ENCODE measurements around the gene NTN5. TPM values are rescaled to one million over a fixed set of nuclear protein-coding genes. Genes with fewer than 3 reads are reported as not detected.

The NTN5 gene
- total RNA-seq, 1 experiment from 2014 or later = 0.57 TPM

GRCh38 chr19:48629599-48630295, 43.1 kb downstream of the NTN5 start:
- Mint-ChIP-seq H3K9me3 (ENCODE audit: low read depth, unreplicated experiment) (no peaks in the 10 kb centered on the region), H3K4me3 (ENCODE audit: low read depth, unreplicated experiment) (no peak overlapping the region), H3K36me3 (ENCODE audit: insufficient read depth, unreplicated experiment) (peaks cover 41% of the 10 kb centered on the region), H3K27me3 (ENCODE audit: unreplicated experiment) (no peaks in the 10 kb centered on the region), H3K27ac (ENCODE audit: unreplicated experiment) (no peak overlapping the region), H3K4me1 (ENCODE audit: low read depth, unreplicated experiment) (peaks cover 28% of the 10 kb centered on the region)
- TF ChIP-seq CTCF (IDR thresholded peaks at IDR 0.05; ENCODE audit: unreplicated experiment) = no peak
- intact Hi-C loops (cut with micrococcal nuclease; ENCODE audit: unreplicated experiment) = no loop called here
- no peak for DNase-seq
- CTCF ChIA-PET = no interaction called here
- BruUV-seq (replicated peaks) = no TSS peak

GRCh38 chr19:48629297-48629598, 43.6 kb downstream of the NTN5 start:
- no peak overlapping the region for H3K4me3 Mint-ChIP-seq (ENCODE audit: low read depth, unreplicated experiment)
- no peaks in the 10 kb centered on the region for H3K27me3 Mint-ChIP-seq (ENCODE audit: unreplicated experiment)
- no peak overlapping the region for H3K27ac Mint-ChIP-seq (ENCODE audit: unreplicated experiment)
- no peaks in the 10 kb centered on the region for H3K9me3 Mint-ChIP-seq (ENCODE audit: low read depth, unreplicated experiment)
- CTCF ChIA-PET = no interaction called here
- BruUV-seq (replicated peaks) = no TSS peak
- peaks cover 29% of the 10 kb centered on the region for H3K4me1 Mint-ChIP-seq (ENCODE audit: low read depth, unreplicated experiment)
- TF ChIP-seq CTCF (IDR thresholded peaks at IDR 0.05; ENCODE audit: unreplicated experiment) = no peak
- H3K36me3 Mint-ChIP-seq (ENCODE audit: insufficient read depth, unreplicated experiment) = peaks cover 36% of the 10 kb centered on the region
- DNase-seq = no peak
- intact Hi-C loops (cut with micrococcal nuclease; ENCODE audit: unreplicated experiment) = no loop called here

- BruUV-seq (replicated peaks) = no TSS peak
- no peaks in the 10 kb centered on the region for H3K27me3 Mint-ChIP-seq (ENCODE audit: unreplicated experiment)
These were observed 44.1 kb downstream of the NTN5 start for GRCh38 chr19:48628486-48629296.

GRCh38 chr19:48627865-48628314, 44.9 kb downstream of the NTN5 start:
- no peak for TF ChIP-seq CTCF (IDR thresholded peaks at IDR 0.05; ENCODE audit: unreplicated experiment)
- DNase-seq = no peak
- no peak overlapping the region for H3K27ac Mint-ChIP-seq (ENCODE audit: unreplicated experiment)
- no peak overlapping the region for H3K4me3 Mint-ChIP-seq (ENCODE audit: low read depth, unreplicated experiment)
- H3K27me3 Mint-ChIP-seq (ENCODE audit: unreplicated experiment) = no peaks in the 10 kb centered on the region
- no peaks in the 10 kb centered on the region for H3K9me3 Mint-ChIP-seq (ENCODE audit: low read depth, unreplicated experiment)
- peaks cover 37% of the 10 kb centered on the region for H3K4me1 Mint-ChIP-seq (ENCODE audit: low read depth, unreplicated experiment)
- CTCF ChIA-PET = no interaction called here
- intact Hi-C loops (cut with micrococcal nuclease; ENCODE audit: unreplicated experiment) = no loop called here
- BruUV-seq (replicated peaks) = no TSS peak
- peaks cover 40% of the 10 kb centered on the region for H3K36me3 Mint-ChIP-seq (ENCODE audit: insufficient read depth, unreplicated experiment)

More at GRCh38 chr19:48628486-48629296, 44.1 kb downstream of the NTN5 start:
- no peak for DNase-seq
- no peak for TF ChIP-seq CTCF (IDR thresholded peaks at IDR 0.05; ENCODE audit: unreplicated experiment)
- Mint-ChIP-seq H3K27ac (ENCODE audit: unreplicated experiment) (no peak overlapping the region), H3K9me3 (ENCODE audit: low read depth, unreplicated experiment) (no peaks in the 10 kb centered on the region), H3K36me3 (ENCODE audit: insufficient read depth, unreplicated experiment) (peaks cover 36% of the 10 kb centered on the region), H3K4me1 (ENCODE audit: low read depth, unreplicated experiment) (peaks cover 31% of the 10 kb centered on the region), H3K4me3 (ENCODE audit: low read depth, unreplicated experiment) (peak overlapping the region; percentile 15)
- intact Hi-C loops (cut with micrococcal nuclease; ENCODE audit: unreplicated experiment) = no loop called here
- CTCF ChIA-PET = no interaction called here

All from Calu3 (cell line).